ENCODE data around the gene BEST3. TPM values are rescaled to one million over a fixed set of nuclear protein-coding genes. Genes with fewer than 3 reads are reported as not detected.

BEST3 gene
- polyA plus RNA-seq, 1 donor, result 55.5 TPM

Other genes starting within 250 kb of the BEST3 start
- gene FRS2, start 228.9 kb downstream of the BEST3 start, polyA plus RNA-seq (ENCODE audit: insufficient read length), result 16.9 TPM
- 185 TPM for gene CCT2, start 113.8 kb downstream of the BEST3 start, polyA plus RNA-seq (ENCODE audit: insufficient read length)
- gene LRRC10, start 88.4 kb downstream of the BEST3 start, polyA plus RNA-seq (ENCODE audit: insufficient read length), result 0.05 TPM
- 9.2 TPM for gene RAB3IP, start 39.6 kb upstream of the BEST3 start, polyA plus RNA-seq (ENCODE audit: insufficient read length)
- 0.25 TPM for gene MYRFL, start 125.9 kb upstream of the BEST3 start, polyA plus RNA-seq (ENCODE audit: insufficient read length)

Data from forelimb muscle (tissue), 1 donor.